ENCODE measurements around the gene ERG28. TPM values are rescaled to one million over a fixed set of nuclear protein-coding genes. Genes with fewer than 3 reads are reported as not detected.

The ERG28 gene
- total and polyA plus RNA-seq, 2 donors (not counting 3 experiments of a cell fraction or from before 2014, with no cell fraction given) = 31.9 to 46.0 TPM

GRCh38 chr14:75655235-75655634 is 5.4 kb downstream of the ERG28 start:
- intact Hi-C loops (cut with micrococcal nuclease) (loop anchor here (2.0 kb wide), 1 partner anchor 348 kb away; no protein-coding TSS in a partner anchor), dilution Hi-C loops (cut with MboI; ENCODE audit: extremely low pct_ligation_motif_present, low sequenced_read_pairs) (no loop called here)
- Histone ChIP-seq H3K9me1 (replicated peaks; ENCODE audit: control insufficient read depth, extremely low read depth, insufficient read depth, low read length) (no peaks in the 10 kb centered on the region), H3K36me3 (ENCODE audit: control insufficient read depth in 2 of 2, extremely low read depth in 1 of 2, insufficient read depth in 2 of 2, low read length in 2 of 2) (peaks cover 8 to 20% of the 10 kb centered on the region in 2 experiments), H3K79me2 (ENCODE audit: control insufficient read depth, insufficient read depth, low read length) (peaks cover 13% of the 10 kb centered on the region), H3K4me3 (replicated peaks in 1 of 3; ENCODE audit: insufficient read depth in 1 of 3, low read depth in 1 of 3, low read length in 3 of 3) (no peak overlapping the region), H3K9ac (replicated peaks; ENCODE audit: extremely low read depth, insufficient read depth, low read length) (no peak overlapping the region), H3K27ac (ENCODE audit: insufficient read depth, low read depth, low read length) (no peak overlapping the region), H3K4me1 (ENCODE audit: control insufficient read depth, extremely low read depth, insufficient read depth, low read length) (peaks cover 10% of the 10 kb centered on the region), H3K9me3 (replicated peaks; ENCODE audit: control insufficient read depth, insufficient read depth, low read length) (no peaks in the 10 kb centered on the region), H3K27me3 (ENCODE audit: control insufficient read depth in 2 of 2, insufficient read depth in 2 of 2, low read length in 2 of 2) (no peaks in the 10 kb centered on the region), H3K4me2 (ENCODE audit: insufficient read depth, low read length) (no peak overlapping the region), H2AFZ (ENCODE audit: low read depth, low read length) (no peak overlapping the region), H4K20me1 (replicated peaks; ENCODE audit: control insufficient read depth, extremely low read depth, insufficient read depth, low read length) (no peaks in the 10 kb centered on the region)
- BruUV-seq (replicated peaks) = no TSS peak
- FAIRE-seq (no peak), DNase-seq (ENCODE audit: low read depth, low spot score) (no peak)
- POLR2A ChIA-PET = no interaction called here
- TF ChIP-seq FOS (IDR thresholded peaks at IDR 0.05; ENCODE audit: borderline replicate concordance, insufficient read depth, low read length) (no peak), MAX (IDR thresholded peaks at IDR 0.05; ENCODE audit: insufficient read depth, insufficient read length) (no peak), JUN (IDR thresholded peaks at IDR 0.05; ENCODE audit: borderline replicate concordance, insufficient read depth, insufficient read length, low read depth) (no peak), POLR2A (IDR thresholded peaks at IDR 0.05; ENCODE audit: low read depth, low read length) (no peak), CTCF (IDR thresholded peaks at IDR 0.05; ENCODE audit: extremely low read depth in 1 of 2, insufficient read depth in 1 of 2, low read depth in 1 of 2, low read length in 2 of 2) (no peak), MYC (IDR thresholded peaks at IDR 0.05; ENCODE audit: low read depth, low read length) (no peak), EZH2 (IDR thresholded peaks at IDR 0.05; ENCODE audit: borderline replicate concordance, low read depth, low read length, severe bottlenecking) (no peak), POLR2AphosphoS5 (IDR thresholded peaks at IDR 0.05; ENCODE audit: insufficient read depth, low read depth, low read length) (no peak), GATA2 (IDR thresholded peaks at IDR 0.05; ENCODE audit: insufficient read depth, insufficient read length, low read depth, low read length) (no peak)
- CTCF ChIA-PET = interaction anchor here (1.1 to 14.6 kb wide), 12 partner anchors 12 to 347 kb away, joined by 3 to 309 read pairs (median 8); partner anchors contain the start of gene FLVCR2
